Astrocyte (in vitro differentiated cells and primary cell): Measurements from ENCODE around the gene ADAM22. TPM values are rescaled to one million over a fixed set of nuclear protein-coding genes. Genes with fewer than 3 reads are reported as not detected.

Source experiments
- DNase-seq: peaks from one replicate; pipeline ENCODE4 v3.0.0-alpha.2; 2010; ENCODE audit warnings: low read depth
- FAIRE-seq: peaks from 2 replicates; lab custom pipeline; 2011; peaks lifted over from hg19 to GRCh38; lab: Jason Lieb, UNC
- H2AFZ ChIP-seq: 2 replicates; pipeline ENCODE4 v1.6.0; 2012; ENCODE audit warnings: low read depth, low read length, inconsistent platforms
- H3K27ac ChIP-seq: 2 replicates; pipeline ENCODE4 v1.5.1; 2011; ENCODE audit warnings: low read depth, low read length, inconsistent platforms
- H3K27me3 ChIP-seq: 2 replicates; pipeline ENCODE4 v1.6.0; 2011; ENCODE audit warnings: low read length, inconsistent platforms; ENCODE audit not compliant: insufficient read depth
- H3K36me3 ChIP-seq: 2 replicates; pipeline ENCODE4 v1.5.1; 2011; ENCODE audit warnings: low read length, inconsistent platforms; ENCODE audit not compliant: insufficient read depth
- H3K4me1 ChIP-seq: 2 replicates; pipeline ENCODE4 v1.5.1; 2011; ENCODE audit warnings: low read length, inconsistent platforms; ENCODE audit not compliant: insufficient read depth
- H3K4me2 ChIP-seq: 2 replicates; pipeline ENCODE4 v1.6.0; 2012; ENCODE audit warnings: low read length, inconsistent platforms
- H3K4me3 ChIP-seq: 2 replicates; pipeline ENCODE4 v1.5.1; 2011; ENCODE audit warnings: low read depth, mild to moderate bottlenecking, low read length, inconsistent platforms; ENCODE audit not compliant: insufficient read depth
- H3K79me2 ChIP-seq: 2 replicates; pipeline ENCODE4 v1.6.0; 2012; ENCODE audit warnings: mild to moderate bottlenecking, low read length, inconsistent platforms; ENCODE audit not compliant: insufficient read depth
- H3K9ac ChIP-seq: 2 replicates; pipeline ENCODE4 v1.6.0; 2012; ENCODE audit warnings: mild to moderate bottlenecking, low read length, inconsistent platforms
- H3K9me3 ChIP-seq: 2 replicates; pipeline ENCODE4 v1.5.1; 2012; ENCODE audit warnings: low read depth, mild to moderate bottlenecking, low read length, inconsistent platforms; ENCODE audit not compliant: insufficient read depth
- H4K20me1 ChIP-seq: 2 replicates; pipeline ENCODE4 v1.6.0; 2012; ENCODE audit warnings: low read length, inconsistent platforms; ENCODE audit not compliant: insufficient read depth
- H3K27ac Mint-ChIP-seq: one replicate; pipeline ENCODE4 v1.8.0; 2021; ENCODE audit warnings: mild to moderate bottlenecking, mixed read lengths; ENCODE audit not compliant: unreplicated experiment
- H3K27me3 Mint-ChIP-seq: one replicate; pipeline ENCODE4 v1.8.0; 2021; ENCODE audit warnings: low read depth, mixed read lengths; ENCODE audit not compliant: unreplicated experiment
- H3K36me3 Mint-ChIP-seq: one replicate; pipeline ENCODE4 v1.8.0; 2021; ENCODE audit warnings: low read depth, mixed read lengths; ENCODE audit not compliant: unreplicated experiment
- H3K4me1 Mint-ChIP-seq: one replicate; pipeline ENCODE4 v1.8.0; 2021; ENCODE audit warnings: low read depth, mixed read lengths; ENCODE audit not compliant: unreplicated experiment
- H3K4me3 Mint-ChIP-seq: one replicate; pipeline ENCODE4 v1.8.0; 2021; ENCODE audit warnings: mild to moderate bottlenecking, moderate library complexity, mixed read lengths; ENCODE audit not compliant: unreplicated experiment
- H3K9me3 Mint-ChIP-seq: one replicate; pipeline ENCODE4 v1.8.0; 2021; ENCODE audit warnings: mild to moderate bottlenecking, mixed read lengths; ENCODE audit not compliant: unreplicated experiment
- CTCF ChIP-seq: IDR thresholded peaks from 2 replicates; pipeline ENCODE4 v1.5.1; 2011; ENCODE audit warnings: low read depth, mild to moderate bottlenecking, inconsistent platforms, low read length, moderate library complexity; ENCODE audit not compliant: insufficient read depth
- EZH2 ChIP-seq: IDR thresholded peaks from 2 replicates; pipeline ENCODE4 v1.6.1; 2012; ENCODE audit warnings: mild to moderate bottlenecking, low read length, inconsistent platforms; ENCODE audit not compliant: insufficient read depth
- total RNA-seq: library from RNA; stranded (reverse); gene quantifications from 2 replicates; pipeline ENCODE4 v1.2.1, GENCODE V29; 2021

Gene ADAM22
- total RNA-seq, 1 donor from 2014 or later = 1.5 TPM

- Mint-ChIP-seq H3K27me3 (no peaks in the 10 kb centered on the region), H3K4me1 (peaks cover 3% of the 10 kb centered on the region), H3K27ac (no peak overlapping the region), H3K9me3 (no peaks in the 10 kb centered on the region), H3K36me3 (no peaks in the 10 kb centered on the region), H3K4me3 (no peak overlapping the region)
- TF ChIP-seq CTCF = no peak
- TF ChIP-seq EZH2 = no peak
- H3K4me1 ChIP-seq = peaks cover 18% of the 10 kb centered on the region
- H3K9ac ChIP-seq = no peak overlapping the region
- H4K20me1 ChIP-seq = no peaks in the 10 kb centered on the region
- no peak overlapping the region for H3K4me3 ChIP-seq
- no peak overlapping the region for H2AFZ ChIP-seq
- H3K9me3 ChIP-seq = no peaks in the 10 kb centered on the region
- no peaks in the 10 kb centered on the region for H3K36me3 ChIP-seq
- no peak for FAIRE-seq
- no peak overlapping the region for H3K27ac ChIP-seq
- DNase-seq = peak; percentile 64
- peak overlapping the region; percentile 47 for H3K4me2 ChIP-seq
- no peaks in the 10 kb centered on the region for H3K79me2 ChIP-seq
- H3K27me3 ChIP-seq = no peaks in the 10 kb centered on the region
Observed at GRCh38 chr7:88226886-88227516, 292.9 kb downstream of the ADAM22 start.

- Histone ChIP-seq H2AFZ (no peak overlapping the region), H3K27me3 (no peaks in the 10 kb centered on the region), H3K27ac (no peak overlapping the region), H3K4me3 (no peak overlapping the region), H4K20me1 (no peaks in the 10 kb centered on the region), H3K4me1 (peaks cover 18% of the 10 kb centered on the region), H3K9ac (no peak overlapping the region), H3K9me3 (no peaks in the 10 kb centered on the region), H3K79me2 (no peaks in the 10 kb centered on the region), H3K4me2 (no peak overlapping the region), H3K36me3 (no peaks in the 10 kb centered on the region)
- FAIRE-seq (no peak), DNase-seq (no peak)
- no peaks in the 10 kb centered on the region for H3K36me3 Mint-ChIP-seq
- H3K27me3 Mint-ChIP-seq = no peaks in the 10 kb centered on the region
- no peak for TF ChIP-seq CTCF
- no peak for TF ChIP-seq EZH2
- no peaks in the 10 kb centered on the region for H3K9me3 Mint-ChIP-seq
- no peak overlapping the region for H3K27ac Mint-ChIP-seq
- no peak overlapping the region for H3K4me3 Mint-ChIP-seq
- H3K4me1 Mint-ChIP-seq = peaks cover 2% of the 10 kb centered on the region
Observed at GRCh38 chr7:88229302-88229995, 295.4 kb downstream of the ADAM22 start.

- FAIRE-seq = no peak
- no peak overlapping the region for H3K4me3 Mint-ChIP-seq
- no peaks in the 10 kb centered on the region for H4K20me1 ChIP-seq
Observed at GRCh38 chr7:88230646-88231045, 296.6 kb downstream of the ADAM22 start.

More at GRCh38 chr7:88230646-88231045, 296.6 kb downstream of the ADAM22 start:
- H3K9me3 Mint-ChIP-seq = no peaks in the 10 kb centered on the region
- H3K36me3 ChIP-seq = no peaks in the 10 kb centered on the region
- H3K27me3 Mint-ChIP-seq = no peaks in the 10 kb centered on the region
- no peaks in the 10 kb centered on the region for H3K9me3 ChIP-seq
- no peaks in the 10 kb centered on the region for H3K79me2 ChIP-seq
- H3K4me1 Mint-ChIP-seq = no peaks in the 10 kb centered on the region
- TF ChIP-seq EZH2 = no peak
- TF ChIP-seq CTCF = no peak
- H3K27ac Mint-ChIP-seq = no peak overlapping the region
- no peak overlapping the region for H3K4me2 ChIP-seq
- H3K4me3 ChIP-seq = no peak overlapping the region
- H3K4me1 ChIP-seq = peaks cover 12% of the 10 kb centered on the region
- no peaks in the 10 kb centered on the region for H3K27me3 ChIP-seq
- no peak overlapping the region for H3K9ac ChIP-seq
- no peaks in the 10 kb centered on the region for H3K36me3 Mint-ChIP-seq
- DNase-seq = no peak
- H3K27ac ChIP-seq = no peak overlapping the region
- H2AFZ ChIP-seq = no peak overlapping the region
